DND-41 (cell line): Measurements from ENCODE around the gene MYRIP.

ENCODE experiments used
- ATAC-seq: fragments of 200-7000 bp; cut with Tn5 transposase; 3 replicates; pipeline ENCODE4 v1.9.1; 2021; ENCODE audit warnings: low read depth; ENCODE audit not compliant: insufficient read depth
- DNase-seq: peaks from one replicate; pipeline ENCODE4 v3.0.0-alpha.2; 2020
- H2AFZ ChIP-seq: 2 replicates; pipeline ENCODE4 v1.6.0; 2012; ENCODE audit warnings: low read depth, low read length
- H3K27ac ChIP-seq: 2 replicates; pipeline ENCODE4 v1.5.1; 2012; ENCODE audit warnings: low read length, inconsistent platforms
- H3K27me3 ChIP-seq: fragments of 200-600 bp; sonication (generic); 2 replicates; pipeline ENCODE4 v1.6.0; 2012; ENCODE audit warnings: low read length, mild to moderate bottlenecking, inconsistent platforms; ENCODE audit not compliant: insufficient read depth, poor library complexity
- H3K36me3 ChIP-seq: 2 replicates; pipeline ENCODE4 v1.5.1; 2012; ENCODE audit warnings: low read length, inconsistent platforms; ENCODE audit not compliant: insufficient read depth
- H3K4me1 ChIP-seq: 2 replicates; pipeline ENCODE4 v1.5.1; 2012; ENCODE audit warnings: mild to moderate bottlenecking, low read length; ENCODE audit not compliant: insufficient read depth
- H3K4me2 ChIP-seq: 2 replicates; pipeline ENCODE4 v1.6.0; 2012; ENCODE audit warnings: mild to moderate bottlenecking, moderate library complexity, low read length, inconsistent platforms; ENCODE audit not compliant: insufficient read depth
- H3K4me3 ChIP-seq, 2 experiments: fragments of 200-600 bp in 1 of 2; shearing (Covaris generic) in 1 of 2; 2 replicates each; pipeline ENCODE4 v1.5.1; 2012 to 2016; ENCODE audit warnings: inconsistent platforms in 2 of 2, low read length in 2 of 2, mild to moderate bottlenecking in 2 of 2, low read depth in 1 of 2, moderate library complexity in 1 of 2
- H3K79me2 ChIP-seq: 2 replicates; pipeline ENCODE4 v1.6.0; 2012; ENCODE audit warnings: low read length, inconsistent platforms; ENCODE audit not compliant: insufficient read depth
- H3K9ac ChIP-seq: 2 replicates; pipeline ENCODE4 v1.6.0; 2012; ENCODE audit warnings: low read depth, mild to moderate bottlenecking, inconsistent platforms, low read length, moderate library complexity
- H3K9me3 ChIP-seq: 2 replicates; pipeline ENCODE4 v1.5.1; 2012; ENCODE audit warnings: low read length, moderate library complexity, mild to moderate bottlenecking, inconsistent platforms; ENCODE audit not compliant: insufficient read depth, severe bottlenecking
- H4K20me1 ChIP-seq: 2 replicates; pipeline ENCODE4 v1.6.0; 2012; ENCODE audit warnings: low read length; ENCODE audit not compliant: insufficient read depth
- CTCF ChIP-seq: IDR thresholded peaks from 2 replicates; pipeline ENCODE4 v1.5.1; 2012; ENCODE audit warnings: borderline replicate concordance, low read length, moderate library complexity, mild to moderate bottlenecking; ENCODE audit not compliant: poor library complexity, severe bottlenecking; ENCODE audit errors: extremely low read depth
- EZH2 ChIP-seq: IDR thresholded peaks from 3 replicates; pipeline ENCODE4 v1.6.1; 2012; ENCODE audit warnings: borderline replicate concordance, low read depth, mild to moderate bottlenecking, moderate library complexity, low read length, inconsistent platforms; ENCODE audit not compliant: severe bottlenecking

MYRIP gene

GRCh38 chr3:39982665-39983357 lies 173.4 kb downstream of the MYRIP start:
- Histone ChIP-seq H3K27ac (no peak overlapping the region), H3K27me3 (no peaks in the 10 kb centered on the region), H3K36me3 (no peaks in the 10 kb centered on the region), H3K79me2 (no peaks in the 10 kb centered on the region), H3K9ac (no peak overlapping the region), H3K9me3 (no peaks in the 10 kb centered on the region), H2AFZ (no peak overlapping the region), H3K4me3 (no peak overlapping the region), H3K4me1 (no peaks in the 10 kb centered on the region), H4K20me1 (no peaks in the 10 kb centered on the region), H3K4me2 (no peak overlapping the region)
- DNase-seq (no peak), ATAC-seq (no peak)
- TF ChIP-seq EZH2 (no peak), CTCF (no peak)

- no peaks in the 10 kb centered on the region for H3K27me3 ChIP-seq
- no peak for DNase-seq
- H3K4me1 ChIP-seq, result no peaks in the 10 kb centered on the region
- no peak for ATAC-seq
- no peaks in the 10 kb centered on the region for H3K36me3 ChIP-seq
- no peaks in the 10 kb centered on the region for H3K79me2 ChIP-seq
- H3K9ac ChIP-seq, result no peak overlapping the region
- peaks cover 6% of the 10 kb centered on the region for H3K9me3 ChIP-seq
- no peaks in the 10 kb centered on the region for H4K20me1 ChIP-seq
- no peak for TF ChIP-seq CTCF
- no peak for TF ChIP-seq EZH2
- H3K4me3 ChIP-seq, result no peak overlapping the region
- no peak overlapping the region for H2AFZ ChIP-seq
- H3K4me2 ChIP-seq, result no peak overlapping the region
- H3K27ac ChIP-seq, result no peak overlapping the region
Observed at GRCh38 chr3:39989746-39990145, 180.3 kb downstream of the MYRIP start.

GRCh38 chr3:39990532-39990931 lies 181.1 kb downstream of the MYRIP start:
- no peaks in the 10 kb centered on the region for H4K20me1 ChIP-seq
- no peaks in the 10 kb centered on the region for H3K36me3 ChIP-seq
- H3K4me3 ChIP-seq, result no peak overlapping the region
- no peaks in the 10 kb centered on the region for H3K27me3 ChIP-seq
- H3K27ac ChIP-seq, result no peak overlapping the region
- H3K9me3 ChIP-seq, result peaks cover 6% of the 10 kb centered on the region
- H3K4me1 ChIP-seq, result no peaks in the 10 kb centered on the region
- no peak overlapping the region for H3K9ac ChIP-seq
- H3K79me2 ChIP-seq, result no peaks in the 10 kb centered on the region
- H2AFZ ChIP-seq, result no peak overlapping the region
- ATAC-seq (no peak), DNase-seq (peak; percentile 26)
- H3K4me2 ChIP-seq, result no peak overlapping the region
- TF ChIP-seq CTCF, result peak; percentile 69
- TF ChIP-seq EZH2, result no peak

GRCh38 chr3:40008796-40009195 lies 199.4 kb downstream of the MYRIP start:
- Histone ChIP-seq H3K27me3 (peaks cover 21% of the 10 kb centered on the region), H3K4me1 (no peaks in the 10 kb centered on the region), H4K20me1 (no peaks in the 10 kb centered on the region), H3K36me3 (no peaks in the 10 kb centered on the region), H3K9ac (no peak overlapping the region), H2AFZ (no peak overlapping the region), H3K4me3 (no peak overlapping the region), H3K9me3 (no peaks in the 10 kb centered on the region), H3K27ac (no peak overlapping the region), H3K4me2 (no peak overlapping the region), H3K79me2 (no peaks in the 10 kb centered on the region)
- ATAC-seq (no peak), DNase-seq (no peak)
- no peak for TF ChIP-seq EZH2
- TF ChIP-seq CTCF, result no peak
